Osteoblast (primary cell): ENCODE results near the gene CD6. TPM values are rescaled to one million over a fixed set of nuclear protein-coding genes. Genes with fewer than 3 reads are reported as not detected.

Experiments used
- DNase-seq: peaks from one replicate; pipeline ENCODE4 v3.0.0; 2011; ENCODE audit warnings: low spot score, mixed read lengths; ENCODE audit not compliant: insufficient read length; ENCODE audit errors: missing footprints
- H2AFZ ChIP-seq: 2 replicates; pipeline ENCODE4 v1.6.0; 2011; ENCODE audit warnings: mild to moderate bottlenecking, low read length
- H3K27ac ChIP-seq: 2 replicates; pipeline ENCODE4 v1.5.1; 2011; ENCODE audit warnings: mild to moderate bottlenecking, low read depth, low read length, moderate library complexity
- H3K27me3 ChIP-seq: 2 replicates; pipeline ENCODE4 v1.6.0; 2012; ENCODE audit warnings: mild to moderate bottlenecking, control low read depth, inconsistent platforms, low read length, moderate library complexity; ENCODE audit not compliant: insufficient read depth
- H3K36me3 ChIP-seq: 2 replicates; pipeline ENCODE4 v1.5.1; 2011; ENCODE audit warnings: mild to moderate bottlenecking, low read length, control low read depth, moderate library complexity; ENCODE audit not compliant: insufficient read depth
- H3K4me1 ChIP-seq: 2 replicates; pipeline ENCODE4 v1.5.1; 2011; ENCODE audit warnings: mild to moderate bottlenecking, low read length, control low read depth, moderate library complexity; ENCODE audit not compliant: insufficient read depth
- H3K4me2 ChIP-seq: 2 replicates; pipeline ENCODE4 v1.6.0; 2011; ENCODE audit warnings: mild to moderate bottlenecking, low read length; ENCODE audit not compliant: insufficient read depth
- H3K4me3 ChIP-seq: fragments of 200-600 bp; sonication (generic); 3 replicates; pipeline ENCODE4 v1.5.1; 2012; ENCODE audit warnings: mild to moderate bottlenecking, low read length, inconsistent platforms; ENCODE audit not compliant: insufficient read depth
- H3K79me2 ChIP-seq: 2 replicates; pipeline ENCODE4 v1.6.0; 2012; ENCODE audit warnings: mild to moderate bottlenecking, low read length, control low read depth, inconsistent platforms; ENCODE audit not compliant: insufficient read depth
- H3K9me3 ChIP-seq: 2 replicates; pipeline ENCODE4 v1.5.1; 2011; ENCODE audit warnings: low read depth, low read length, control low read depth
- H4K20me1 ChIP-seq: 2 replicates; pipeline ENCODE4 v1.6.0; 2012; ENCODE audit warnings: mild to moderate bottlenecking, low read length, control low read depth; ENCODE audit not compliant: insufficient read depth
- total RNA-seq: library from RNA; depleted of rRNA; stranded (reverse); fragments of >200 nt; gene quantifications from 2 replicates; pipeline ENCODE4 v1.2.3, GENCODE V29; 2012
- TF ChIP-seq, protein P1 (sequence below): IDR thresholded peaks from 2 replicates; pipeline ENCODE4 v1.5.1; 2011; ENCODE audit warnings: mild to moderate bottlenecking, low read depth, low read length, moderate library complexity; ENCODE audit errors: extremely low read depth

The CD6 gene
- total RNA-seq, 1 donor = not detected

DNA sequence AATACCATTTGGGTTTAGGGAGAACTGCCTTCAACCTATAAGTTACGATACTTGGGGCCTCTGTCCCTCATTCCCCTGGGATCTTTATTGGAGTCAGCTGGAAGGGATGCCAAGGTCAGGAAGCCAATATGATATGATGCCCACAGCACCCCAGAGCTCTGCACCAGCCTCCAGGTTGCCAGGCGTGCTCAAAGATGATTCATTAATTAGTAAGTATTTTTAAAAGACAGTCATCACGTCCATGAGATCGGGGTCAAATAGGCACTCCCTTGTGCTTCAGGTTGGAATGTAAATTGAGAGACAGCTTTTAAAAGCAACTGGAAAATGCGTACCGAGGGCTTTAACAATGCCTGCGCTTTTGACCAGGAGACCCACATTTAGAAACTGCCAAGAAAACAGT is 73.8 kb downstream of the CD6 start:
- peaks cover 2% of the 10 kb centered on the region for H4K20me1 ChIP-seq
- no peaks in the 10 kb centered on the region for H3K36me3 ChIP-seq
- H3K27me3 ChIP-seq = peaks cover 24% of the 10 kb centered on the region
- H3K4me2 ChIP-seq = no peak overlapping the region
- H3K27ac ChIP-seq = no peak overlapping the region
- H3K4me3 ChIP-seq = no peak overlapping the region
- H3K79me2 ChIP-seq = no peaks in the 10 kb centered on the region
- TF ChIP-seq, protein P1, sequence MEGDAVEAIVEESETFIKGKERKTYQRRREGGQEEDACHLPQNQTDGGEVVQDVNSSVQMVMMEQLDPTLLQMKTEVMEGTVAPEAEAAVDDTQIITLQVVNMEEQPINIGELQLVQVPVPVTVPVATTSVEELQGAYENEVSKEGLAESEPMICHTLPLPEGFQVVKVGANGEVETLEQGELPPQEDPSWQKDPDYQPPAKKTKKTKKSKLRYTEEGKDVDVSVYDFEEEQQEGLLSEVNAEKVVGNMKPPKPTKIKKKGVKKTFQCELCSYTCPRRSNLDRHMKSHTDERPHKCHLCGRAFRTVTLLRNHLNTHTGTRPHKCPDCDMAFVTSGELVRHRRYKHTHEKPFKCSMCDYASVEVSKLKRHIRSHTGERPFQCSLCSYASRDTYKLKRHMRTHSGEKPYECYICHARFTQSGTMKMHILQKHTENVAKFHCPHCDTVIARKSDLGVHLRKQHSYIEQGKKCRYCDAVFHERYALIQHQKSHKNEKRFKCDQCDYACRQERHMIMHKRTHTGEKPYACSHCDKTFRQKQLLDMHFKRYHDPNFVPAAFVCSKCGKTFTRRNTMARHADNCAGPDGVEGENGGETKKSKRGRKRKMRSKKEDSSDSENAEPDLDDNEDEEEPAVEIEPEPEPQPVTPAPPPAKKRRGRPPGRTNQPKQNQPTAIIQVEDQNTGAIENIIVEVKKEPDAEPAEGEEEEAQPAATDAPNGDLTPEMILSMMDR = no peak
- no peak overlapping the region for H2AFZ ChIP-seq
- no peaks in the 10 kb centered on the region for H3K4me1 ChIP-seq
- DNase-seq = no peak
- no peaks in the 10 kb centered on the region for H3K9me3 ChIP-seq

DNA sequence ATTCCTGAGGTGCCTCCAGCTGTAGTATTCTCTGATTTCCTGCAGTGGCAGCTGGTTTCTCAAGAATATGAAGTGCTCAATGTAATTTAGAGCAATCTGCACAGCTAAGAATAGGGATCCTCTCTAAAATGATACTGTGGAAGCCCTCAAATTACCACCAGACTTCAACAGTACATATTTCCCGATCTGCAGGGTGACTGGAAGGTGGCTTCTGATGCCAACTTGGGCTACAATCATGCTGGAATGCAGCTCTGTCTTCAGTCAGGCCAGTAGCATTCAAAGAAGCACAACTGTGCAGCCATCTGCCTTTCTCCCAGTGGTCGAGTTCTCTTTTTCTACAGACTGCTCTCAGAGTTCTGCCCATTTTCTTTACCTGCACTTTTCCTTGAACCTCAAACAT is 75.4 kb downstream of the CD6 start:
- no peak for DNase-seq
- Histone ChIP-seq H3K4me1 (no peaks in the 10 kb centered on the region), H3K9me3 (no peaks in the 10 kb centered on the region), H3K4me2 (no peak overlapping the region), H3K36me3 (no peaks in the 10 kb centered on the region), H4K20me1 (peaks cover 2% of the 10 kb centered on the region), H3K4me3 (no peak overlapping the region), H3K79me2 (no peaks in the 10 kb centered on the region), H2AFZ (no peak overlapping the region), H3K27me3 (peaks cover 24% of the 10 kb centered on the region), H3K27ac (no peak overlapping the region)
- TF ChIP-seq, protein P1 = no peak

DNA sequence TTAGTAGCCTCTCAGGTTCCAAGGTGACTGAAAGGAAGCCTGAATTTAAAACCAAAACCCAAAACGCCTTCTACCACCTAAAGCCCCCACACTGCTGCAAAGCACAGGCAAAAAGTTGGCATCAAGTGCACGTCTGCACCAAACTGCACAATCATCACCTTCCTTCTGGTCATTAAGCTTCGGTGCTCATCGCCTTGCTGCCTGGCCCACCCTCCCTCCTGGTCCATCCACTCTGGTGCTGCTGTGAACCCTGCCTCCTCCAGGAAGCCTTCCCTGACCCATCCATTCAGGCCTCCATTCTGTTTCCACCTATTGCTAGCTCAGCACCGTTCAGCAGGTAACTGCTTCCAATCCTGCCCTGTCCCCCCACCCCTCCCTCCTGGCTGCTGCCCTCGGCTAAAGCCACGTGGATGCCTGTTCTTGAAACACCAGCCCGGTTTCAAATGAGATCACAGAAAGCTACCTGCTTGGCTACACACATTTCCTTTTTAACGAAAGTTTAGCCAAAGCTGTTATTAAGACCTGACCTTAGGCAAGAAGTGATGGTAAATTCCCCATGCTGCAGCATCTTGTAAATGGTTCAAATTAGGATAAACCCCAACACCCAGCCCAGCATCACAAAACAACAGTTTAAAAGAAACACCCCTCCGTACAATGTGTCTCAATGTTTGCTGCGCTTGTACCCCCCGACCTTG is 77.0 kb downstream of the CD6 start:
- H3K9me3 ChIP-seq = no peaks in the 10 kb centered on the region
- H3K4me2 ChIP-seq = no peak overlapping the region
- H3K36me3 ChIP-seq = no peaks in the 10 kb centered on the region
- H3K4me1 ChIP-seq = no peaks in the 10 kb centered on the region
- no peaks in the 10 kb centered on the region for H3K79me2 ChIP-seq
- H3K27me3 ChIP-seq = peaks cover 22% of the 10 kb centered on the region
- H2AFZ ChIP-seq = no peak overlapping the region
- H3K27ac ChIP-seq = no peak overlapping the region
- H3K4me3 ChIP-seq = no peak overlapping the region
- TF ChIP-seq, protein P1 = no peak
- no peak for DNase-seq
- H4K20me1 ChIP-seq = peaks cover 2% of the 10 kb centered on the region

DNA sequence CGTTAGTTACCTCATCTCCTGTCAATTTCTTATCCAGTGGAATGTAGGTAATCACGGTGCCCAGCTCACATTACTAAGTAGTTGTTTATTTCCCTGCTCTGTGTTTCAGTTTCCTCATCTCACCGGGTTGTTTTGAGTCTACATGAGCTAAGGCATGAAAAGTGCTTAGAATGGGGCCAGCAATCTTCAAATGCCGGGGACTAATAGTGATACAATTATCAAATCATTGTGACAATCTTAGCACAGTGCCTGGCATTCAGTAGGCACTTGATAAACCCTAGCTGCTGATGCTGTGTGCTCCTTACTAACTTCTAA is 77.5 kb downstream of the CD6 start:
- Histone ChIP-seq H3K4me1 (no peaks in the 10 kb centered on the region), H4K20me1 (peaks cover 2% of the 10 kb centered on the region), H2AFZ (no peak overlapping the region), H3K27ac (no peak overlapping the region), H3K4me3 (no peak overlapping the region), H3K79me2 (no peaks in the 10 kb centered on the region), H3K4me2 (no peak overlapping the region), H3K9me3 (no peaks in the 10 kb centered on the region), H3K36me3 (no peaks in the 10 kb centered on the region), H3K27me3 (peaks cover 22% of the 10 kb centered on the region)
- TF ChIP-seq, protein P1 = no peak
- DNase-seq = no peak
